K562 (cell line): Measurements from ENCODE around the gene HNRNPH3. TPM values are rescaled to one million over a fixed set of nuclear protein-coding genes. Genes with fewer than 3 reads are reported as not detected.

Experiments used
- ASH1L ChIP-seq: fragments of 450-650 bp; IDR thresholded peaks from 2 replicates; pipeline ENCODE4 v1.6.1; 2018; ENCODE audit warnings: borderline replicate concordance, mild to moderate bottlenecking, low read depth; ENCODE audit not compliant: partially characterized antibody
- BMI1 ChIP-seq: fragments of 150-350 bp; IDR thresholded peaks from 2 replicates; pipeline ENCODE4 v1.6.1; 2014; ENCODE audit warnings: low read length
- BRCA1 ChIP-seq, 2 experiments: fragments of 450-650 bp in 1 of 2; sonication (generic) in 1 of 2; formaldehyde crosslinking in 1 of 2; IDR thresholded peaks; 2 replicates each; pipeline versions ENCODE4 v1.5.0 to v1.6.1; 2017 to 2020; ENCODE audit warnings: mild to moderate bottlenecking in 1 of 2, missing genetic modification reagents in 1 of 2
- CBFA2T2 ChIP-seq: fragments of 450-650 bp; conservative IDR thresholded peaks from 2 replicates; pipeline ENCODE4 v1.6.1; 2017; ENCODE audit warnings: mild to moderate bottlenecking
- CBX2 ChIP-seq: fragments of 200-600 bp; sonication (generic); IDR thresholded peaks from one replicate; pipeline ENCODE4 v1.6.1; 2012; ENCODE audit warnings: mild to moderate bottlenecking, low read length, inconsistent platforms; ENCODE audit not compliant: insufficient read depth, poor library complexity, severe bottlenecking
- E2F5 ChIP-seq: sonication (generic); formaldehyde crosslinking; IDR thresholded peaks from 2 replicates; pipeline ENCODE4 v1.8.0; 2022; ENCODE audit warnings: mild to moderate bottlenecking, missing genetic modification reagents
- GMEB1 ChIP-seq: fragments of 250-450 bp; sonication (Bioruptor Pico); IDR thresholded peaks from 2 replicates; pipeline ENCODE4 v1.4.0; 2020; ENCODE audit warnings: mild to moderate bottlenecking
- GTF2E2 ChIP-seq: fragments of 200-800 bp; sonication (Bioruptor generic); IDR thresholded peaks from 2 replicates; pipeline ENCODE4 v1.6.1; 2016; ENCODE audit warnings: missing genetic modification characterization, missing compliant biosample characterization
- HNRNPLL ChIP-seq: fragments of 200-400 bp; formaldehyde crosslinking; IDR thresholded peaks from 2 replicates; pipeline ENCODE4 v1.6.1; 2017; ENCODE audit warnings: low read length, low read depth, mild to moderate bottlenecking; ENCODE audit not compliant: poor library complexity, severe bottlenecking
- MYNN ChIP-seq, 2 experiments: sonication (generic); formaldehyde crosslinking in 1 of 2; IDR thresholded peaks; 2 replicates each; pipeline versions ENCODE4 v1.5.0 to v1.6.1; 2016 to 2020; ENCODE audit warnings: antibody characterized with exemption in 1 of 2, missing genetic modification reagents in 1 of 2
- RBM25 ChIP-seq: fragments of 200-400 bp; formaldehyde crosslinking; IDR thresholded peaks from 2 replicates; pipeline ENCODE4 v1.6.1; 2018; ENCODE audit warnings: low read length, low read depth, moderate library complexity; ENCODE audit not compliant: severe bottlenecking
- RERE ChIP-seq: sonication (generic); formaldehyde crosslinking; IDR thresholded peaks from 2 replicates; pipeline ENCODE4 v1.8.0; 2023; ENCODE audit warnings: missing genetic modification reagents, mild to moderate bottlenecking, borderline replicate concordance
- SNAPC5 ChIP-seq: fragments of 250-450 bp; sonication (Bioruptor Pico); IDR thresholded peaks from 2 replicates; pipeline ENCODE4 v1.8.0; 2021; ENCODE audit warnings: moderate library complexity, mild to moderate bottlenecking, inconsistent platforms
- U2AF1 ChIP-seq: fragments of 200-400 bp; formaldehyde crosslinking; optimal IDR thresholded peaks from 2 replicates; pipeline ENCODE3; 2017; ENCODE audit warnings: mild to moderate bottlenecking, low read depth, low read length, moderate library complexity
- ZNF740 ChIP-seq, 3 experiments: fragments of 200-800 bp in 1 of 3; sonication (Bioruptor generic) in 1 of 3; sonication (generic) in 1 of 3; formaldehyde crosslinking in 1 of 3; IDR thresholded peaks; 2 replicates each; pipeline versions ENCODE4 v1.6.1 to v1.8.0; 2016 to 2022; ENCODE audit warnings: mild to moderate bottlenecking in 2 of 3, missing compliant biosample characterization in 2 of 3, missing genetic modification characterization in 2 of 3, missing genetic modification reagents in 1 of 3
- polyA plus RNA-seq, 8 experiments: library from polyadenylated mRNA; depleted of rRNA in 4 of 8; stranded (reverse) in 5 of 8; unstranded in 3 of 8; fragments of >200 nt; fragmentation: Nextera tagmentation in 2 of 8; fragmentation: Illumina TruSeq in 1 of 8; extraction: Ambion mirVana in 2 of 8; extraction: Trizol in 1 of 8; gene quantifications; 2 replicates each; pipeline versions ENCODE4 v1.2.1 to v1.2.3, GENCODE V29; 2011 to 2014; ENCODE audit warnings: inconsistent platforms in 1 of 8, missing spikeins in 1 of 8
- total RNA-seq, 7 experiments: library from RNA; depleted of rRNA in 6 of 7; stranded (reverse); fragments of >200 nt in 6 of 7; fragmentation: Illumina TruSeq in 2 of 7; extraction: Trizol in 2 of 7; gene quantifications; 2 replicates each; pipeline versions ENCODE4 v1.2.1 to v1.2.3, GENCODE V29; 2011 to 2021; ENCODE audit warnings: low replicate concordance in 1 of 7

Gene HNRNPH3
- total and polyA plus RNA-seq, 9 of the 15 experiments (the other 6 are each of a cell fraction or from before 2014, with no cell fraction given): 52.8 to 562 (median 152) TPM

GRCh38 chr10:68332259-68333057 is 594 bp downstream of the HNRNPH3 start, which contains the start of gene PBLD (continued):
- TF ChIP-seq BRCA1 (IDR thresholded peaks at IDR 0.05): no peak
- TF ChIP-seq BRCA1 (CRISPR knock-in tag; IDR thresholded peaks at IDR 0.05): peak; percentile 76; the same call in 1 of the 2 replicates
- 0 out of 2 replicates have a peak, but pooled peaks have one; percentile 33 for TF ChIP-seq GMEB1 (CRISPR knock-in tag)
- no peak for TF ChIP-seq BMI1
- no peak for TF ChIP-seq HNRNPLL
- TF ChIP-seq RBM25: peak; percentile 17
- no peak for TF ChIP-seq SNAPC5 (CRISPR knock-in tag)
- TF ChIP-seq ASH1L: no peak
- TF ChIP-seq E2F5 (CRISPR knock-in tag): peak; percentile 73; the same call in 1 of the 2 replicates
- peak; percentile 73 for TF ChIP-seq ZNF740 (CRISPR knock-in tag; IDR thresholded peaks at IDR 0.05)
- TF ChIP-seq ZNF740 (tag; IDR thresholded peaks at IDR 0.05): peak in 1 of 2 experiments; percentile 83; a peak in 2 of 4 replicates
- TF ChIP-seq U2AF1: no peak
- no peak for TF ChIP-seq CBX2
- no peak for TF ChIP-seq CBFA2T2
- TF ChIP-seq GTF2E2 (tag): no peak; the same call in 1 of the 2 replicates
- no peak; the same call in 1 of the 2 replicates for TF ChIP-seq MYNN (IDR thresholded peaks at IDR 0.05)
- TF ChIP-seq MYNN (CRISPR knock-in tag; IDR thresholded peaks at IDR 0.05): no peak
- TF ChIP-seq RERE (CRISPR knock-in tag): peak; percentile 70; the same call in 1 of the 2 replicates
